ENCODE data around the gene TIGD4.

DNA sequence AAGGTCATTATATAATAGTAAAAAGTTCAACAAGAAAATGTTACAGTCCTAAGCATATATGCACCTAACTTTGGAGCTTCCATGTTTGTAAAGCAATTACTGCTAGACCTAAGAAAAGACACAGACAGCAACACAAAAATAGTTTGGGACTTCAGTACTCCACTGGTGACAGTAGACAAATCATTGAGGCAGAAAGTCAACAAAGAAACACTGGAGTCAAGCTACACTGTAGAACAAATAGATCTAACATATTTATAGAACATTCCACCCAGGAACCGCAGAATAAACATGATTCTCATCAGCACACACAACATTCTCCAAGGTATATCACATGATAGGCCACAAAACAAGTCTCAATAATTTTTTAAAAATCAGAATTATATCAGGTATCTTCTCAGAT, 42.8 kb upstream of the TIGD4 start:
- TF ChIP-seq, protein P1, sequence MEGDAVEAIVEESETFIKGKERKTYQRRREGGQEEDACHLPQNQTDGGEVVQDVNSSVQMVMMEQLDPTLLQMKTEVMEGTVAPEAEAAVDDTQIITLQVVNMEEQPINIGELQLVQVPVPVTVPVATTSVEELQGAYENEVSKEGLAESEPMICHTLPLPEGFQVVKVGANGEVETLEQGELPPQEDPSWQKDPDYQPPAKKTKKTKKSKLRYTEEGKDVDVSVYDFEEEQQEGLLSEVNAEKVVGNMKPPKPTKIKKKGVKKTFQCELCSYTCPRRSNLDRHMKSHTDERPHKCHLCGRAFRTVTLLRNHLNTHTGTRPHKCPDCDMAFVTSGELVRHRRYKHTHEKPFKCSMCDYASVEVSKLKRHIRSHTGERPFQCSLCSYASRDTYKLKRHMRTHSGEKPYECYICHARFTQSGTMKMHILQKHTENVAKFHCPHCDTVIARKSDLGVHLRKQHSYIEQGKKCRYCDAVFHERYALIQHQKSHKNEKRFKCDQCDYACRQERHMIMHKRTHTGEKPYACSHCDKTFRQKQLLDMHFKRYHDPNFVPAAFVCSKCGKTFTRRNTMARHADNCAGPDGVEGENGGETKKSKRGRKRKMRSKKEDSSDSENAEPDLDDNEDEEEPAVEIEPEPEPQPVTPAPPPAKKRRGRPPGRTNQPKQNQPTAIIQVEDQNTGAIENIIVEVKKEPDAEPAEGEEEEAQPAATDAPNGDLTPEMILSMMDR (IDR thresholded peaks at IDR 0.05) = no peak
- TF ChIP-seq POLR2A (IDR thresholded peaks at IDR 0.05) = no peak

All from lower leg skin (tissue), 3 donors.